ENCODE data around the gene MAPK14.

MAPK14 gene

GRCh38 chr6:36069573-36069972 lies 42.0 kb downstream of the MAPK14 start:
- no peak for TF ChIP-seq CTCF (conservative IDR thresholded peaks at IDR 0.05; ENCODE audit: low read depth)
- ChIA-PET POLR2A (ENCODE audit: low non-redundant PET) (no interaction called here), CTCF (interaction anchor here (0.7 kb wide), 1 partner anchor 190 kb away, joined by 3 read pairs; no protein-coding TSS in a partner anchor)
- no peak overlapping the region for H3K27ac ChIP-seq
- no peak for DNase-seq (ENCODE audit: low spot score)

GRCh38 chr6:36070252-36070651 lies 42.6 kb downstream of the MAPK14 start:
- ChIA-PET POLR2A (ENCODE audit: low non-redundant PET) (no interaction called here), CTCF (interaction anchor here (0.7 kb wide), 1 partner anchor 189 kb away, joined by 3 read pairs; no protein-coding TSS in a partner anchor)
- no peak overlapping the region for H3K27ac ChIP-seq
- DNase-seq (ENCODE audit: low spot score) = no peak
- TF ChIP-seq CTCF (conservative IDR thresholded peaks at IDR 0.05; ENCODE audit: low read depth) = no peak

- DNase-seq (ENCODE audit: low spot score) = no peak
- H3K27ac ChIP-seq = no peak overlapping the region
- ChIA-PET CTCF (interaction anchor here (0.6 kb wide), 1 partner anchor 554 kb away, joined by 3 read pairs; no protein-coding TSS in a partner anchor), POLR2A (ENCODE audit: low non-redundant PET) (interaction anchor here (0.6 kb wide), 1 partner anchor 914 kb away, joined by 3 read pairs; no protein-coding TSS in a partner anchor)
- no peak for TF ChIP-seq CTCF (conservative IDR thresholded peaks at IDR 0.05; ENCODE audit: low read depth)
Measured at GRCh38 chr6:36071281-36071680, 43.7 kb downstream of the MAPK14 start.

GRCh38 chr6:36071714-36072113 lies 44.1 kb downstream of the MAPK14 start:
- POLR2A ChIA-PET (ENCODE audit: low non-redundant PET) = interaction anchor here (0.6 kb wide), 1 partner anchor 914 kb away, joined by 3 read pairs; no protein-coding TSS in a partner anchor
- CTCF ChIA-PET = no interaction called here
- no peak for DNase-seq (ENCODE audit: low spot score)
- H3K27ac ChIP-seq = no peak overlapping the region
- no peak for TF ChIP-seq CTCF (conservative IDR thresholded peaks at IDR 0.05; ENCODE audit: low read depth)

GRCh38 chr6:36072681-36073080 lies 45.1 kb downstream of the MAPK14 start:
- no peak overlapping the region for H3K27ac ChIP-seq
- ChIA-PET CTCF (interaction anchor here (0.6 kb wide), 1 partner anchor 77 kb away, joined by 3 read pairs; no protein-coding TSS in a partner anchor), POLR2A (ENCODE audit: low non-redundant PET) (no interaction called here)
- no peak for DNase-seq (ENCODE audit: low spot score)
- TF ChIP-seq CTCF (conservative IDR thresholded peaks at IDR 0.05; ENCODE audit: low read depth) = no peak

GRCh38 chr6:36073587-36073986 lies 46.0 kb downstream of the MAPK14 start:
- DNase-seq (ENCODE audit: low spot score) = no peak
- no peak overlapping the region for H3K27ac ChIP-seq
- no peak for TF ChIP-seq CTCF (conservative IDR thresholded peaks at IDR 0.05; ENCODE audit: low read depth)
- ChIA-PET CTCF (interaction anchor here (0.5 to 1.5 kb wide), 7 partner anchors 21 to 319 kb away, joined by 3 to 6 read pairs (median 4); no protein-coding TSS in a partner anchor), POLR2A (ENCODE audit: low non-redundant PET) (interaction anchor here (0.7 kb wide), 1 partner anchor 715 kb away, joined by 3 read pairs; no protein-coding TSS in a partner anchor)
